Ascending aorta (tissue), 2 donors: ENCODE data around the gene LHX3. TPM values are rescaled to one million over a fixed set of nuclear protein-coding genes. Genes with fewer than 3 reads are reported as not detected.
A peak's percentile ranks its signal among the peaks of the same experiment; 100 is the strongest.

Source experiments
- DNase-seq, 2 donors: peaks; one replicate each; pipeline ENCODE4 v3.0.0-alpha.2; 2019; ENCODE audit warnings: low spot score in 2 of 2
- H3K27ac ChIP-seq, 2 donors: fragments of 200-600 bp; sonication (generic); one replicate each; pipeline ENCODE4 v1.5.1; 2016 to 2017; ENCODE audit warnings: mild to moderate bottlenecking in 1 of 2
- H3K27me3 ChIP-seq: fragments of 200-600 bp; sonication (generic); one replicate; pipeline ENCODE4 v1.5.1; 2017
- H3K36me3 ChIP-seq, 2 donors: fragments of 200-600 bp; sonication (generic); one replicate each; pipeline ENCODE4 v1.5.1; 2016
- H3K4me1 ChIP-seq, 2 donors: fragments of 200-600 bp; sonication (generic); one replicate each; pipeline ENCODE4 v1.5.1; 2016 to 2017; ENCODE audit warnings: mild to moderate bottlenecking in 1 of 2
- H3K4me3 ChIP-seq, 2 donors: fragments of 200-600 bp; sonication (generic); one replicate each; pipeline ENCODE4 v1.5.1; 2016 to 2017; ENCODE audit warnings: mild to moderate bottlenecking in 1 of 2
- H3K9me3 ChIP-seq, 2 donors: fragments of 200-600 bp; sonication (generic); one replicate each; pipeline ENCODE4 v1.5.1; 2016
- intact Hi-C: fragments of 100-400 bp; cut with DNase I; formaldehyde crosslinking; loops from one replicate; pipeline ENCODE4 v1.15.1; 2023
- total RNA-seq: library from RNA; depleted of rRNA; stranded (reverse); fragments of >200 nt; gene quantifications from one replicate; pipeline ENCODE4 v1.1.0, GENCODE V29; 2016
- TF ChIP-seq, protein P1 (sequence below), 3 experiments: fragments of 200-600 bp in 2 of 3; fragments of 450-650 bp in 1 of 3; sonication (generic) in 2 of 3; IDR thresholded peaks; one replicate each; pipeline ENCODE4 v1.5.1; 2016 to 2019; ENCODE audit warnings: antibody characterized with exemption in 3 of 3, mild to moderate bottlenecking in 1 of 3, moderate library complexity in 1 of 3

The LHX3 gene
- total RNA-seq, 1 donor from 2014 or later = not detected

- no peak for DNase-seq
- TF ChIP-seq, protein P1, sequence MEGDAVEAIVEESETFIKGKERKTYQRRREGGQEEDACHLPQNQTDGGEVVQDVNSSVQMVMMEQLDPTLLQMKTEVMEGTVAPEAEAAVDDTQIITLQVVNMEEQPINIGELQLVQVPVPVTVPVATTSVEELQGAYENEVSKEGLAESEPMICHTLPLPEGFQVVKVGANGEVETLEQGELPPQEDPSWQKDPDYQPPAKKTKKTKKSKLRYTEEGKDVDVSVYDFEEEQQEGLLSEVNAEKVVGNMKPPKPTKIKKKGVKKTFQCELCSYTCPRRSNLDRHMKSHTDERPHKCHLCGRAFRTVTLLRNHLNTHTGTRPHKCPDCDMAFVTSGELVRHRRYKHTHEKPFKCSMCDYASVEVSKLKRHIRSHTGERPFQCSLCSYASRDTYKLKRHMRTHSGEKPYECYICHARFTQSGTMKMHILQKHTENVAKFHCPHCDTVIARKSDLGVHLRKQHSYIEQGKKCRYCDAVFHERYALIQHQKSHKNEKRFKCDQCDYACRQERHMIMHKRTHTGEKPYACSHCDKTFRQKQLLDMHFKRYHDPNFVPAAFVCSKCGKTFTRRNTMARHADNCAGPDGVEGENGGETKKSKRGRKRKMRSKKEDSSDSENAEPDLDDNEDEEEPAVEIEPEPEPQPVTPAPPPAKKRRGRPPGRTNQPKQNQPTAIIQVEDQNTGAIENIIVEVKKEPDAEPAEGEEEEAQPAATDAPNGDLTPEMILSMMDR (IDR thresholded peaks at IDR 0.05) = no peak
- H3K27me3 ChIP-seq = no peaks in the 10 kb centered on the region
- H3K36me3 ChIP-seq = no peaks in the 10 kb centered on the region
- no peaks in the 10 kb centered on the region for H3K9me3 ChIP-seq
- H3K4me1 ChIP-seq = no peaks in the 10 kb centered on the region
- no peak overlapping the region for H3K4me3 ChIP-seq
- intact Hi-C loops = no loop called here
- H3K27ac ChIP-seq = no peak overlapping the region
Observed at GRCh38 chr9:136171801-136172411, 33.0 kb downstream of the LHX3 start.

GRCh38 chr9:136171009-136171800 lies 33.7 kb downstream of the LHX3 start:
- TF ChIP-seq, protein P1 (IDR thresholded peaks at IDR 0.05) = no peak
- intact Hi-C loops = no loop called here
- DNase-seq = no peak
- Histone ChIP-seq H3K9me3 (no peaks in the 10 kb centered on the region), H3K4me1 (no peaks in the 10 kb centered on the region), H3K27ac (no peak overlapping the region), H3K36me3 (no peaks in the 10 kb centered on the region), H3K4me3 (no peak overlapping the region), H3K27me3 (no peaks in the 10 kb centered on the region)

DNA sequence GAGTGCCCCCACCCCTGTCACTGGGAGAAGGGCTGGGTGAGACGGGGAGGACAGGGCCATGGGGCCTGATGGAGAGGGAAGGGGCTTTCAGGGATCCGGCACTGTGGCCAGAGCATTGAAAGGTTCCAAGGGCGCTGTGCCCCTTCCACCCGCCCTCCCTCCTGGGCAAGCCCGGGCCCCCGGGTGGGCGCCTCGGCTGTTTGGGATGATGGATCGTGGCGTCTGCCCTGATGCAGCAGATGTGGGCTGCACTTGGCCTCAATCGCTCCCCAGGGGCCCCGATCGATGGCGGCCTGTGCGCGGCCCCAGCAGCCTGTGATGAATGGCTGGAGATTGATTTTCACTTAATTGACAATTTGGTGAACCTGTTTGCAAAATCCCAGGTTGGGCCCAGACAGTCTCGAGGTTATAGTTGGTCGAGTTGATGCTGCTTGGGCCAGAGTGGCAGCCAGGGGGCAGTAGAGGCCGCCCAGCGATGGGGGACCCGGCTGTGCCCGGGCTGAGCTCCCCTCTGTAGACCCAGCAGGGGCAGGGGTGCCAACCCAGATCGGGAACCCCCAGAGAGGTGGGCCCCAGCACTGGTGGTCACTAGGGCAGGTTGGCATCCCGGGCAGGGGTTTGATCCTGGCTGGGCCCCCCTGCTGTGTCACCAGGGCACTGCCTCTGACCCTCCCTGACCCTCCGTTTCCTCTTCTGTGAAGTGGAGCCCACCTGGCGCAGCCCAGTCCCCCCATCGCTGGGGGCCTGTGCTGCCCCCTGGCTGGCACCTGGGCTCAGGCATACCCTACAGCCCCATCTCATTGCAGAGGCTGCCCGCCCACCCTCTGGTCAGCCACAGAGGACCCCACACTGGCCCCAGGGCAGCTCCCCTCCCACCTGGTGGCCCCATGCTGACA lies 34.7 kb downstream of the LHX3 start:
- intact Hi-C loops = no loop called here
- Histone ChIP-seq H3K27ac (no peak overlapping the region), H3K4me3 (no peak overlapping the region), H3K36me3 (no peaks in the 10 kb centered on the region), H3K9me3 (no peaks in the 10 kb centered on the region), H3K27me3 (no peaks in the 10 kb centered on the region), H3K4me1 (no peaks in the 10 kb centered on the region)
- TF ChIP-seq, protein P1 (IDR thresholded peaks at IDR 0.05) = peak in 2 of 3 experiments; percentile 29 to 37
- DNase-seq = no peak

DNA sequence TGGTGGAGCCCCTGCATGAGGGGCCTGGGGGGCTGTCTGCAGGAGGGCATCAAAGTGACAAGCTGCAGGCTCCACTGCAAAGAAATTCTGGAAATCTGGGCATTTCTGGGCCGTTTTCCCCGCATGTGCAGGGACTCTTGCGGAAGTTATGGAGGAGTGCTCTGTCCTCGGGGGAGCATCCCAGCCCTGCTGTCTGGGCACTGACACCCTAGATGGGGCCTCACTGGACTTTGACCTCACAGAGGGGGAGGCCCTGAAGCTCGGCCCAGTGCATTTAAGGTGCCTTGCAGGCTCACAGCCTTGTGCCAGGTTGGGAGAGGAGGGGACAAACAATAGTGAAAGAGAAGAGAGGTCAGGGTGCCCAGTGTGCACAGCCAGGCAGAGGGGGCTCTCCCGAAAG lies 35.4 kb downstream of the LHX3 start:
- TF ChIP-seq, protein P1 (IDR thresholded peaks at IDR 0.05) = no peak
- H3K9me3 ChIP-seq = no peaks in the 10 kb centered on the region
- no peak overlapping the region for H3K27ac ChIP-seq
- no peaks in the 10 kb centered on the region for H3K36me3 ChIP-seq
- H3K27me3 ChIP-seq = no peaks in the 10 kb centered on the region
- no peak for DNase-seq
- intact Hi-C loops = no loop called here
- H3K4me1 ChIP-seq = no peaks in the 10 kb centered on the region
- H3K4me3 ChIP-seq = no peak overlapping the region

GRCh38 chr9:136163248-136163850 lies 41.6 kb downstream of the LHX3 start:
- Histone ChIP-seq H3K4me3 (no peak overlapping the region), H3K36me3 (no peaks in the 10 kb centered on the region)
- intact Hi-C loops = no loop called here

More at GRCh38 chr9:136163248-136163850, 41.6 kb downstream of the LHX3 start:
- H3K27ac ChIP-seq = no peak overlapping the region
- peaks cover 0 to 4% of the 10 kb centered on the region in 2 donors for H3K9me3 ChIP-seq
- DNase-seq = no peak
- no peaks in the 10 kb centered on the region for H3K4me1 ChIP-seq
- TF ChIP-seq, protein P1 (IDR thresholded peaks at IDR 0.05) = no peak
- H3K27me3 ChIP-seq = no peaks in the 10 kb centered on the region
